GM12874 (cell line): ENCODE data around the gene IFI16.

Experiments used
- CTCF ChIP-seq: IDR thresholded peaks from 2 replicates; pipeline ENCODE4 v1.5.1; 2011; ENCODE audit warnings: low read depth, mild to moderate bottlenecking, control low read depth, low read length, moderate library complexity; ENCODE audit not compliant: insufficient read depth

Gene IFI16

GRCh38 chr1:158978730-158979129 is 31.0 kb upstream of the IFI16 start:
- no peak for TF ChIP-seq CTCF

GRCh38 chr1:158979229-158979628 is 30.5 kb upstream of the IFI16 start:
- no peak for TF ChIP-seq CTCF

GRCh38 chr1:158983235-158983634 is 26.5 kb upstream of the IFI16 start:
- no peak for TF ChIP-seq CTCF

- TF ChIP-seq CTCF: no peak
Observed at GRCh38 chr1:158984386-158984785, 25.3 kb upstream of the IFI16 start.

GRCh38 chr1:158989424-158989823 is 20.3 kb upstream of the IFI16 start:
- TF ChIP-seq CTCF: no peak

- no peak for TF ChIP-seq CTCF
Observed at GRCh38 chr1:158992787-158993312, 16.9 kb upstream of the IFI16 start.

GRCh38 chr1:158996998-158997397 is 12.7 kb upstream of the IFI16 start:
- TF ChIP-seq CTCF: no peak

GRCh38 chr1:158998037-158998780 is 11.5 kb upstream of the IFI16 start:
- TF ChIP-seq CTCF: no peak
